Measurements from ENCODE around the gene MMP25.
"Not testable (repeated sequence)": the region's sequence is repeated elsewhere in the genome, so short reads cannot be mapped to it uniquely, and the experiment has no call there.

DNA sequence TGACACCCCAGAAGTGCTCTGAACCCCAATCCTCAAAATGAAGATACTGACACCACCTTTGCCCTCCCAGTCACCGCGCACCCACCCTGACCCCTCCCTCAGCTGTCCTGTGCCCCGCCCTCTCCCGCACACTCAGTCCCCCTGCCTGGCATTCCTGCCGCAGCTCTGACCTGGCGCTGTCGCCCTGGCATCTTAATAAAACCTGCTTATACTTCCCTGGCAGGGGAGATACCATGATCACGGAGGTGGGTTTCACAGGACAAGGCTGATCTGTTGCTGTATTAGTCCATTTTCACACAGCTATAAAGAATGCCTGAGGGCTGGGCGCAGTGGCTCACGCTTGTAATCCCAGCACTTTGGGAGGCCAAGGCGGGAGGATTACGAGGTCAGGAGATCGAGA, 35.6 kb downstream of the MMP25 start:
- not testable (repeated sequence) for TF ChIP-seq CTCF (IDR thresholded peaks at IDR 0.05); POLR2A (IDR thresholded peaks at IDR 0.05); POLR2AphosphoS5 (IDR thresholded peaks at IDR 0.05; ENCODE audit: insufficient read depth in 1 of 2, low read depth in 1 of 2)
